Caco-2 (cell line): ENCODE data around the gene PLAAT3. TPM values are rescaled to one million over a fixed set of nuclear protein-coding genes. Genes with fewer than 3 reads are reported as not detected.

Experiments
- BruUV-seq: library from RNA; stranded (reverse); fragments of 400-500 nt; replicated peaks from 2 replicates; lab custom pipeline; 2021; lab: Mats Ljungman, UMichigan
- CTCF ChIA-PET: fragments of 300-600 bp; sonication (Branson Sonifier 250); formaldehyde crosslinking; loops from one replicate; lab custom pipeline; 2022; ENCODE audit warnings: antibody characterized with exemption; lab: Charles Lee
- POLR2A ChIA-PET: fragments of 300-600 bp; sonication (Branson Sonifier 250); formaldehyde crosslinking; loops from one replicate; lab custom pipeline; 2022; ENCODE audit warnings: antibody characterized with exemption; lab: Charles Lee
- DNase-seq, 2 experiments: peaks; one replicate each; pipeline versions ENCODE4 v3.0.0 to v3.0.0-alpha.2; 2020 to 2022
- H3K27me3 ChIP-seq: replicated peaks from 2 replicates; pipeline ENCODE4 v1.6.0; 2011; ENCODE audit warnings: low read length; ENCODE audit not compliant: control insufficient read depth, insufficient read depth
- H3K36me3 ChIP-seq: 2 replicates; pipeline ENCODE4 v1.5.1; 2011; ENCODE audit warnings: low read length; ENCODE audit not compliant: control insufficient read depth, insufficient read depth
- H3K4me1 ChIP-seq: fragments of 250-450 bp; sonication (Bioruptor Pico); 2 replicates; pipeline ENCODE4 v1.5.1; 2020; ENCODE audit warnings: mild to moderate bottlenecking
- H3K4me3 ChIP-seq: 2 replicates; pipeline ENCODE4 v1.5.1; 2011; ENCODE audit warnings: low read depth, mild to moderate bottlenecking, control low read depth, low read length
- H3K9me3 ChIP-seq: fragments of 250-450 bp; sonication (Bioruptor Pico); 2 replicates; pipeline ENCODE4 v1.5.1; 2020; ENCODE audit warnings: mild to moderate bottlenecking, moderate library complexity
- H3K27ac Mint-ChIP-seq: one replicate; pipeline ENCODE4 v1.8.0; 2022; ENCODE audit warnings: mixed read lengths; ENCODE audit not compliant: unreplicated experiment
- H3K27me3 Mint-ChIP-seq: one replicate; pipeline ENCODE4 v1.8.0; 2022; ENCODE audit warnings: mixed read lengths; ENCODE audit not compliant: insufficient read depth, unreplicated experiment
- H3K36me3 Mint-ChIP-seq: one replicate; pipeline ENCODE4 v1.8.0; 2022; ENCODE audit warnings: mild to moderate bottlenecking, mixed read lengths; ENCODE audit not compliant: insufficient read depth, unreplicated experiment
- H3K4me1 Mint-ChIP-seq: one replicate; pipeline ENCODE4 v1.8.0; 2022; ENCODE audit warnings: low read depth, mixed read lengths; ENCODE audit not compliant: unreplicated experiment
- H3K4me3 Mint-ChIP-seq: one replicate; pipeline ENCODE4 v1.8.0; 2022; ENCODE audit warnings: mild to moderate bottlenecking, moderate library complexity, mixed read lengths; ENCODE audit not compliant: unreplicated experiment
- H3K9me3 Mint-ChIP-seq: one replicate; pipeline ENCODE4 v1.8.0; 2022; ENCODE audit warnings: mixed read lengths; ENCODE audit not compliant: unreplicated experiment
- CTCF ChIP-seq, 2 experiments: fragments of 200-600 bp in 1 of 2; IDR thresholded peaks; 1 replicate in 1 of 2; 2 replicates in 1 of 2; pipeline versions ENCODE4 v1.5.1 to v1.8.0; 2011 to 2022; ENCODE audit warnings: antibody characterized with exemption in 1 of 2, control low read depth in 1 of 2, inconsistent platforms in 1 of 2, low read depth in 1 of 2, low read length in 1 of 2, mild to moderate bottlenecking in 1 of 2, moderate library complexity in 1 of 2; ENCODE audit not compliant: insufficient read depth in 1 of 2, severe bottlenecking in 1 of 2, unreplicated experiment in 1 of 2
- intact Hi-C: fragments of 100-400 bp; cut with micrococcal nuclease; formaldehyde crosslinking; loops from one replicate; pipeline ENCODE4 v1.10.0; 2022; ENCODE audit not compliant: unreplicated experiment
- total RNA-seq: library from RNA; stranded (reverse); gene quantifications from 2 replicates; pipeline ENCODE4 v1.2.3, GENCODE V29; 2022

PLAAT3 gene
- total RNA-seq, 1 experiment from 2014 or later: 57.9 TPM

GRCh38 chr11:63592975-63593395, 21.2 kb downstream of the PLAAT3 start:
- no peak overlapping the region for H3K27ac Mint-ChIP-seq

GRCh38 chr11:63590024-63590788, 24.0 kb downstream of the PLAAT3 start:
- no peak overlapping the region for H3K4me3 ChIP-seq
- no peaks in the 10 kb centered on the region for H3K4me1 ChIP-seq
- Mint-ChIP-seq H3K27me3 (no peaks in the 10 kb centered on the region), H3K4me1 (peaks cover 7% of the 10 kb centered on the region), H3K36me3 (peaks cover 18% of the 10 kb centered on the region), H3K27ac (no peak overlapping the region), H3K4me3 (no peak overlapping the region), H3K9me3 (no peaks in the 10 kb centered on the region)
- ChIA-PET CTCF (no interaction called here), POLR2A (no interaction called here)
- no peak for TF ChIP-seq CTCF (IDR thresholded peaks at IDR 0.05; ENCODE audit: insufficient read depth in 1 of 2, low read depth in 1 of 2, low read length in 1 of 2, severe bottlenecking in 1 of 2, unreplicated experiment in 1 of 2)
- BruUV-seq: no TSS peak
- H3K27me3 ChIP-seq: no peaks in the 10 kb centered on the region
- 0 out of 2 replicates have a peak, but pooled peaks cover 4% of the 10 kb centered on the region for H3K36me3 ChIP-seq
- H3K9me3 ChIP-seq: no peaks in the 10 kb centered on the region
- DNase-seq: no peak
- intact Hi-C loops: no loop called here

More at GRCh38 chr11:63592975-63593395, 21.2 kb downstream of the PLAAT3 start:
- Histone ChIP-seq H3K4me1 (no peaks in the 10 kb centered on the region), H3K4me3 (no peak overlapping the region), H3K36me3 (0 out of 2 replicates have a peak, but pooled peaks cover 2% of the 10 kb centered on the region), H3K9me3 (no peaks in the 10 kb centered on the region), H3K27me3 (no peaks in the 10 kb centered on the region)
- no peaks in the 10 kb centered on the region for H3K27me3 Mint-ChIP-seq
- ChIA-PET CTCF (interaction anchor here (1.1 to 1.5 kb wide), 2 partner anchors 43 to 85 kb away, joined by 4 to 10 read pairs; no protein-coding TSS in a partner anchor), POLR2A (no interaction called here)
- peak; percentile 72 to 95 for TF ChIP-seq CTCF (IDR thresholded peaks at IDR 0.05; ENCODE audit: insufficient read depth in 1 of 2, low read depth in 1 of 2, low read length in 1 of 2, severe bottlenecking in 1 of 2, unreplicated experiment in 1 of 2)
- intact Hi-C loops: loop anchor here (1.0 kb wide), 2 partner anchors 42 to 114 kb away; no protein-coding TSS in a partner anchor
- BruUV-seq: no TSS peak
- peaks cover 7% of the 10 kb centered on the region for H3K4me1 Mint-ChIP-seq
- peak in 1 of 2 experiments; percentile 67 for DNase-seq
- H3K36me3 Mint-ChIP-seq: peaks cover 39% of the 10 kb centered on the region
- H3K4me3 Mint-ChIP-seq: no peak overlapping the region
- no peaks in the 10 kb centered on the region for H3K9me3 Mint-ChIP-seq

- Histone ChIP-seq H3K9me3 (no peaks in the 10 kb centered on the region), H3K36me3 (0 out of 2 replicates have a peak, but pooled peaks cover 4% of the 10 kb centered on the region), H3K27me3 (no peaks in the 10 kb centered on the region), H3K4me1 (no peaks in the 10 kb centered on the region), H3K4me3 (no peak overlapping the region)
- intact Hi-C loops: no loop called here
- TF ChIP-seq CTCF (IDR thresholded peaks at IDR 0.05; ENCODE audit: insufficient read depth in 1 of 2, low read depth in 1 of 2, low read length in 1 of 2, severe bottlenecking in 1 of 2, unreplicated experiment in 1 of 2): no peak
- H3K9me3 Mint-ChIP-seq: no peaks in the 10 kb centered on the region
- peaks cover 18% of the 10 kb centered on the region for H3K36me3 Mint-ChIP-seq
- no peak overlapping the region for H3K27ac Mint-ChIP-seq
- no peak for DNase-seq
- CTCF ChIA-PET: interaction anchor here (0.6 kb wide), 1 partner anchor 28 kb away, joined by 10 read pairs; no protein-coding TSS in a partner anchor
- POLR2A ChIA-PET: no interaction called here
- H3K4me3 Mint-ChIP-seq: no peak overlapping the region
- no TSS peak for BruUV-seq
- H3K27me3 Mint-ChIP-seq: no peaks in the 10 kb centered on the region
- peaks cover 7% of the 10 kb centered on the region for H3K4me1 Mint-ChIP-seq
Observed at GRCh38 chr11:63589000-63589399, 25.2 kb downstream of the PLAAT3 start.
